ENCODE results near the gene RACK1. TPM values are rescaled to one million over a fixed set of nuclear protein-coding genes. Genes with fewer than 3 reads are reported as not detected.
"Not testable (repeated sequence)": the region's sequence is repeated elsewhere in the genome, so short reads cannot be mapped to it uniquely, and the experiment has no call there.

The RACK1 gene
- polyA plus RNA-seq, 2 of the 4 experiments (the other 2 are of a cell fraction): 2,590 to 3,139 TPM

GRCh38 chr5:181271081-181271480 is 27.4 kb upstream of the RACK1 start:
- WGBS (ENCODE audit: missing lambda C conversion rate): 92% methylated on average over 3 of the region's 3 CpGs
- ChIA-PET CTCF (interaction anchor here (0.7 kb wide), 1 partner anchor 10 kb away, joined by 3 read pairs; the partner anchor contains the start of gene TRIM52), POLR2A (no interaction called here)
- Histone ChIP-seq H3K27ac (no peak overlapping the region), H3K4me2 (no peak overlapping the region), H3K4me1 (no peaks in the 10 kb centered on the region), H3K4me3 (no peak overlapping the region), H3K9me3 (no peaks in the 10 kb centered on the region)
- DNase-seq (ENCODE audit: low read depth in 1 of 2, low spot score in 1 of 2) (no peak), ATAC-seq (no peak), FAIRE-seq (no peak)
- no peak for TF ChIP-seq FOXS1 (CRISPR knock-in tag; IDR thresholded peaks at IDR 0.05)
- TF ChIP-seq, protein P1, sequence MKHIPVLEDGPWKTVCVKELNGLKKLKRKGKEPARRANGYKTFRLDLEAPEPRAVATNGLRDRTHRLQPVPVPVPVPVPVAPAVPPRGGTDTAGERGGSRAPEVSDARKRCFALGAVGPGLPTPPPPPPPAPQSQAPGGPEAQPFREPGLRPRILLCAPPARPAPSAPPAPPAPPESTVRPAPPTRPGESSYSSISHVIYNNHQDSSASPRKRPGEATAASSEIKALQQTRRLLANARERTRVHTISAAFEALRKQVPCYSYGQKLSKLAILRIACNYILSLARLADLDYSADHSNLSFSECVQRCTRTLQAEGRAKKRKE (CRISPR knock-in tag; IDR thresholded peaks at IDR 0.05; ENCODE audit: low read depth): no peak
- TF ChIP-seq RNF2 (IDR thresholded peaks at IDR 0.05; ENCODE audit: borderline replicate concordance, low read depth): no peak
- TF ChIP-seq FOSL2 (IDR thresholded peaks at IDR 0.05): no peak
- no peak for TF ChIP-seq FOSL2 (CRISPR knock-in tag; IDR thresholded peaks at IDR 0.05)
- TF ChIP-seq SREBF2 (IDR thresholded peaks at IDR 0.05): no peak
- TF ChIP-seq JUNB (IDR thresholded peaks at IDR 0.05): no peak
- no peak for TF ChIP-seq EHF (CRISPR knock-in tag; IDR thresholded peaks at IDR 0.05)
- TF ChIP-seq ZNF302 (CRISPR knock-in tag; IDR thresholded peaks at IDR 0.05): no peak
- TF ChIP-seq JUN (IDR thresholded peaks at IDR 0.05): no peak

GRCh38 chr5:181267907-181268306 is 24.2 kb upstream of the RACK1 start:
- H3K4me1 ChIP-seq; H3K27ac ChIP-seq; H3K9me3 ChIP-seq; H3K4me3 ChIP-seq; H3K4me2 ChIP-seq; DNase-seq (ENCODE audit: low read depth in 1 of 2, low spot score in 1 of 2); CTCF ChIA-PET; FAIRE-seq; ATAC-seq; POLR2A ChIA-PET: not testable (repeated sequence)
- 73% methylated on average over 12 of the region's 12 CpGs for WGBS (ENCODE audit: missing lambda C conversion rate)

DNA sequence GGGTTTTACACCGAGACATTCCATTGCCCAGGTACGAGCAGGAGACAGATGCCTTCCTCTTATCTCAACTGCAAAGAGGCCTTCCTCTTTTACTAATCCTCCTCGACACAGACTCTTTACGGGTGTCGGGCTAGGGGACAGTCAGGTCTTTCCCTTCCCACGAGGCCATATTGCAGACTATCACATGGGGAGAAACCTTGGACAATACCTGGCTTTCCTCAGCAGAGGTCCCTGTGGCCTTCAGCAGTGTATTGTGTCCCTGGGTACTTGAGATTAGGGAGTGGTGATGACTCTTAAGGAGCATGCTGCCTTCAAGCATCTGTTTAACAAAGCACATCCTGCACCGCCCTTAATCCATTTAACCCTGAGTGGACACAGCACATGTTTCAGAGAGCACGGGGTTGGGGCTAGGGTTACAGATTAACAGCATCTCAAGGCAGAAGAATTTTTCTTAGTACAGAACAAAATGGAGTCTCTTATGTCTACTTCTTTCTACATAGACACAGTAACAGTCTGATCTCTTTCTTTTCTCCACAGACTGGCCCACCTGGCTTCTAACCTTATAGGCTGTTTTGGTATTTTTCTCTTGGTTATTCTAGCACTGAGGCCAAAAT is 23.7 kb upstream of the RACK1 start:
- H3K4me3 ChIP-seq, H3K27ac ChIP-seq, POLR2A ChIA-PET, FAIRE-seq, ATAC-seq, H3K9me3 ChIP-seq, H3K4me2 ChIP-seq, CTCF ChIA-PET, H3K4me1 ChIP-seq: not testable (repeated sequence)
- peak in 1 of 2 experiments; percentile 52 for DNase-seq (ENCODE audit: low read depth in 1 of 2, low spot score in 1 of 2)
- WGBS (ENCODE audit: missing lambda C conversion rate): 55% methylated on average over 8 of the region's 8 CpGs
- TF ChIP-seq RAD21 (conservative IDR thresholded peaks at IDR 0.05 in 1 of 2, IDR thresholded peaks at IDR 0.05 in 1 of 2) (peak in 1 of 2 experiments; percentile 30; a peak in 2 of 5 replicates), HOXB5 (CRISPR knock-in tag; IDR thresholded peaks at IDR 0.05) (peak; percentile 76; the same call in 1 of the 2 replicates), ZSCAN20 (CRISPR knock-in tag; IDR thresholded peaks at IDR 0.05) (peak; percentile 91; the same call in 1 of the 2 replicates), HOXB13 (CRISPR knock-in tag; IDR thresholded peaks at IDR 0.05; ENCODE audit: low read depth) (peak; percentile 63; the same call in 1 of the 2 replicates), FOXS1 (CRISPR knock-in tag; IDR thresholded peaks at IDR 0.05) (peak; percentile 77; the same call in 1 of the 2 replicates), ZNF302 (CRISPR knock-in tag; IDR thresholded peaks at IDR 0.05) (peak; percentile 38; the same call in 1 of the 2 replicates), EHF (CRISPR knock-in tag; IDR thresholded peaks at IDR 0.05) (peak; percentile 61; the same call in 1 of the 2 replicates)
- TF ChIP-seq, protein P1 (CRISPR knock-in tag; IDR thresholded peaks at IDR 0.05; ENCODE audit: low read depth): peak; percentile 43; the same call in 1 of the 2 replicates

DNA sequence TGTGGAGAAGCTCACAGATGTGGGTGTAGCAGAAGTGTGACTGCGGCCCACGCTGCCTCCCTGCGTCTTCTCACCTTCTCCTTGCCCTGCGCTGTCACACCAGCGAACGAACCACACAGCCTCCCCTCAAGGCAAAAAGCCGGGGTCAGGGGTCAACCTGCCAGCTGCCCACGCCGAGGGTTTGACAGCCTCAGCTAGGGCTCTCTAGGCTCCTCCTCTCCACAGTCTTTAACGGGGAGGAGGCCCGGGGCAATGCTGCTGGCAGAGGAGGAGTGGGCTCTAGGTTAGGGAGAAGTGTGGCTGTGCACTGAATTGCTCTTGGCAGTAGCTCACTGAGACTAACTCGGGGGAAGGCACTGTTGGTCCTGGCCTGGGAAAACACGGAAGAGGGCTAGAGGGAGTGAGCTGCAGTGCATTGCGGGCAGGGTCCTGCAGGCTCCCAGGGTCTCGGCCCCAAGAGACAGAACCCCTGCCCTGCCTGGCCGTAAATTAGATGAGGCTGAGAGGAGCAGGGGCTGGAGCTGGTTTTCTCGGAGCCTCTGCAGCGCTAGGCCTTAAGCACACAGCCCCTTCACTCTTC is 21.5 kb upstream of the RACK1 start:
- H3K9me3 ChIP-seq: no peaks in the 10 kb centered on the region
- no peak overlapping the region for H3K4me3 ChIP-seq
- FAIRE-seq: no peak
- H3K27ac ChIP-seq: no peak overlapping the region
- 91% methylated on average over 18 of the region's 18 CpGs for WGBS (ENCODE audit: missing lambda C conversion rate)
- ChIA-PET POLR2A (no interaction called here), CTCF (interaction anchor here (1.5 kb wide), 1 partner anchor 13 kb away, joined by 4 read pairs; no protein-coding TSS in a partner anchor)
- H3K4me1 ChIP-seq: no peaks in the 10 kb centered on the region
- DNase-seq (ENCODE audit: low read depth in 1 of 2, low spot score in 1 of 2): no peak
- H3K4me2 ChIP-seq: no peak overlapping the region
- ATAC-seq: no peak
- TF ChIP-seq NR3C1 (IDR thresholded peaks at IDR 0.05) (no peak), FOSL2 (IDR thresholded peaks at IDR 0.05) (no peak), FOSL2 (CRISPR knock-in tag; IDR thresholded peaks at IDR 0.05) (no peak), HDAC2 (IDR thresholded peaks at IDR 0.05) (no peak), E2F6 (IDR thresholded peaks at IDR 0.05; ENCODE audit: borderline replicate concordance, low read depth) (no peak), HES2 (IDR thresholded peaks at IDR 0.05) (no peak), CHD4 (IDR thresholded peaks at IDR 0.05; ENCODE audit: borderline replicate concordance) (no peak), PHF8 (IDR thresholded peaks at IDR 0.05; ENCODE audit: borderline replicate concordance, low read depth) (no peak)
- TF ChIP-seq, protein P2, sequence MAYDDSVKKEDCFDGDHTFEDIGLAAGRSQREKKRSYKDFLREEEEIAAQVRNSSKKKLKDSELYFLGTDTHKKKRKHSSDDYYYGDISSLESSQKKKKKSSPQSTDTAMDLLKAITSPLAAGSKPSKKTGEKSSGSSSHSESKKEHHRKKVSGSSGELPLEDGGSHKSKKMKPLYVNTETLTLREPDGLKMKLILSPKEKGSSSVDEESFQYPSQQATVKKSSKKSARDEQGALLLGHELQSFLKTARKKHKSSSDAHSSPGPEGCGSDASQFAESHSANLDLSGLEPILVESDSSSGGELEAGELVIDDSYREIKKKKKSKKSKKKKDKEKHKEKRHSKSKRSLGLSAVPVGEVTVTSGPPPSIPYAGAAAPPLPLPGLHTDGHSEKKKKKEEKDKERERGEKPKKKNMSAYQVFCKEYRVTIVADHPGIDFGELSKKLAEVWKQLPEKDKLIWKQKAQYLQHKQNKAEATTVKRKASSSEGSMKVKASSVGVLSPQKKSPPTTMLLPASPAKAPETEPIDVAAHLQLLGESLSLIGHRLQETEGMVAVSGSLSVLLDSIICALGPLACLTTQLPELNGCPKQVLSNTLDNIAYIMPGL (CRISPR knock-in tag; IDR thresholded peaks at IDR 0.05; ENCODE audit: borderline replicate concordance): no peak
- TF ChIP-seq, protein P3, sequence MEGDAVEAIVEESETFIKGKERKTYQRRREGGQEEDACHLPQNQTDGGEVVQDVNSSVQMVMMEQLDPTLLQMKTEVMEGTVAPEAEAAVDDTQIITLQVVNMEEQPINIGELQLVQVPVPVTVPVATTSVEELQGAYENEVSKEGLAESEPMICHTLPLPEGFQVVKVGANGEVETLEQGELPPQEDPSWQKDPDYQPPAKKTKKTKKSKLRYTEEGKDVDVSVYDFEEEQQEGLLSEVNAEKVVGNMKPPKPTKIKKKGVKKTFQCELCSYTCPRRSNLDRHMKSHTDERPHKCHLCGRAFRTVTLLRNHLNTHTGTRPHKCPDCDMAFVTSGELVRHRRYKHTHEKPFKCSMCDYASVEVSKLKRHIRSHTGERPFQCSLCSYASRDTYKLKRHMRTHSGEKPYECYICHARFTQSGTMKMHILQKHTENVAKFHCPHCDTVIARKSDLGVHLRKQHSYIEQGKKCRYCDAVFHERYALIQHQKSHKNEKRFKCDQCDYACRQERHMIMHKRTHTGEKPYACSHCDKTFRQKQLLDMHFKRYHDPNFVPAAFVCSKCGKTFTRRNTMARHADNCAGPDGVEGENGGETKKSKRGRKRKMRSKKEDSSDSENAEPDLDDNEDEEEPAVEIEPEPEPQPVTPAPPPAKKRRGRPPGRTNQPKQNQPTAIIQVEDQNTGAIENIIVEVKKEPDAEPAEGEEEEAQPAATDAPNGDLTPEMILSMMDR (IDR thresholded peaks at IDR 0.05): no peak

Data from A549 (cell line).